ENCODE measurements around the gene USP44. TPM values are rescaled to one million over a fixed set of nuclear protein-coding genes. Genes with fewer than 3 reads are reported as not detected.

The USP44 gene
- total and polyA plus RNA-seq, 2 of the 4 experiments (the other 2 are of a cell fraction): 13.0 to 33.5 TPM

DNA sequence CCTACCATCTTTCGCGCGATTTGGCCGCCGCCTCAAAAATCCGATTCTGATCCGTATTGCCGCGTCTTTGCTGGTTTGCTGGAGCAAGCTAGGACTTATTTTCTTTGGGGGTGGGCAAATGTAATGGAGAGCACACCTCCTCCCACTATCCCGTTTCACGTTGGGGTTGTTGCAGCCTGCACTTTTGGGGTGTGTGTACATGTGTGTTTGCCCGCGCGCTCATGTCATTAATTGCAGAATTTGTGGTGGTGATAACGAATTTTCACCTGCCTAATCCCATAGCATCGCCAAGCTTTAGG is 76.7 kb downstream of the USP44 start:
- H3K56ac ChIP-seq (ENCODE audit: extremely low read depth, insufficient read depth, low read length): peak overlapping the region; percentile 96
- H3K18ac ChIP-seq (ENCODE audit: low read depth, low read length): peak overlapping the region; percentile 12; the same call in 1 of the 2 replicates
- 0 out of 2 replicates have a peak overlapping the region, but pooled peaks have one; percentile 2 for H2BK120ac ChIP-seq (ENCODE audit: low read depth, low read length)
- H4K91ac ChIP-seq (ENCODE audit: insufficient read depth, low read depth, low read length): peak overlapping the region; percentile 88; the same call in 1 of the 2 replicates
- H4K5ac ChIP-seq (ENCODE audit: low read depth, low read length): peak overlapping the region; percentile 85
- H2BK15ac ChIP-seq (ENCODE audit: low read depth, low read length): no peak overlapping the region
- peak overlapping the region; percentile 52 to 94 for H4K8ac ChIP-seq (ENCODE audit: low read depth in 2 of 2, low read length in 2 of 2)
- ChIA-PET POLR2A (ENCODE audit: unreplicated experiment) (interaction anchor here (0.6 kb wide), 1 partner anchor 102 kb away, joined by 5 read pairs; no protein-coding TSS in a partner anchor), CTCF (interaction anchor here (0.6 kb wide), 1 partner anchor 134 kb away, joined by 3 read pairs; no protein-coding TSS in a partner anchor)
- H2AFZ ChIP-seq (replicated peaks; ENCODE audit: low read length, poor library complexity): peak overlapping the region; percentile 94
- peak overlapping the region; percentile 84 for H3K4me3 ChIP-seq (ENCODE audit: insufficient read depth, low read depth, low read length)
- intact Hi-C loops (cut with micrococcal nuclease): loop anchor here (1.0 to 5.0 kb wide), 3 partner anchors 137 to 357 kb away; partner anchors contain the start of genes FGD6 and VEZT
- peak overlapping the region; percentile 95 for H3K9ac ChIP-seq (ENCODE audit: low read depth, low read length)
- DNase-seq: no peak
- peaks cover 0 to 18% of the 10 kb centered on the region in 2 experiments; a peak in 3 of 4 replicates for H3K79me1 ChIP-seq (ENCODE audit: low read depth in 1 of 2, low read length in 2 of 2)
- BruUV-seq (replicated peaks): no TSS peak
- peaks cover 8% of the 10 kb centered on the region; the same call in 1 of the 2 replicates for H4K20me1 ChIP-seq (ENCODE audit: insufficient read depth, low read length)
- peaks cover 16% of the 10 kb centered on the region for H3K36me3 ChIP-seq (ENCODE audit: control insufficient read depth, insufficient read depth, low read length)
- no peak for ATAC-seq (ENCODE audit: low read depth)
- H2BK20ac ChIP-seq (ENCODE audit: low read depth, low read length): no peak overlapping the region
- H3K27ac ChIP-seq (ENCODE audit: insufficient read depth, low read length): peak overlapping the region; percentile 84
- H3K9me1 ChIP-seq (ENCODE audit: insufficient read depth, low read length): no peaks in the 10 kb centered on the region
- no peaks in the 10 kb centered on the region for H3K9me3 ChIP-seq (ENCODE audit: control insufficient read depth, insufficient read depth, low read length)
- no CpG with 5 or more reads among the region's 16 CpGs for WGBS, 2 experiments (ENCODE audit: extremely low coverage in 2 of 2, insufficient read length in 1 of 2)
- no peaks in the 10 kb centered on the region for H3K4me1 ChIP-seq (ENCODE audit: control insufficient read depth, insufficient read depth, low read length)
- dilution Hi-C loops (cut with HindIII; ENCODE audit: low sequenced_read_pairs, unreplicated experiment): no loop called here
- peak overlapping the region; percentile 97 for H2AK9ac ChIP-seq (replicated peaks; ENCODE audit: low read depth, low read length, poor library complexity)
- in situ Hi-C loops (cut with MboI; ENCODE audit: low sequenced_read_pairs): no loop called here
- 0 out of 2 replicates have a peak, but pooled peaks have one; percentile 12 for TF ChIP-seq MXI1 (IDR thresholded peaks at IDR 0.05; ENCODE audit: borderline replicate concordance, low read depth, low read length)
- TF ChIP-seq NFE2L2 (IDR thresholded peaks at IDR 0.05; ENCODE audit: low read depth, low read length): no peak
- H3K4ac ChIP-seq (ENCODE audit: low read depth, low read length): peak overlapping the region; percentile 97
- peak overlapping the region; percentile 98 for H3K23ac ChIP-seq (ENCODE audit: low read depth, low read length)
- H3K27me3 ChIP-seq (ENCODE audit: control insufficient read depth, insufficient read depth, low read length): no peaks in the 10 kb centered on the region
- H2BK5ac ChIP-seq (ENCODE audit: low read depth, low read length, poor library complexity, severe bottlenecking): peak overlapping the region; percentile 87
- H2AK5ac ChIP-seq (ENCODE audit: low read depth, low read length): peak overlapping the region; percentile 83
- H3K4me2 ChIP-seq (ENCODE audit: low read depth, low read length): peak overlapping the region; percentile 87
- H3K14ac ChIP-seq (replicated peaks; ENCODE audit: low read depth, low read length): peak overlapping the region; percentile 98

Measured in IMR-90 (cell line).